Hepatocyte (in vitro differentiated cells): ENCODE data around the gene PPP6R2. TPM values are rescaled to one million over a fixed set of nuclear protein-coding genes. Genes with fewer than 3 reads are reported as not detected.
A peak's percentile ranks its signal among the peaks of the same experiment; 100 is the strongest.

ENCODE experiments used
- DNase-seq: peaks from one replicate; pipeline ENCODE4 v3.0.0-alpha.2; 2016; ENCODE audit warnings: low spot score
- H2AFZ ChIP-seq: fragments of 200-600 bp; sonication (generic); 2 replicates; pipeline ENCODE4 v1.6.0; 2016; ENCODE audit warnings: antibody characterized with exemption, mild to moderate bottlenecking
- H3K27ac ChIP-seq: fragments of 200-600 bp; sonication (generic); 2 replicates; pipeline ENCODE4 v1.5.1; 2016; ENCODE audit warnings: mild to moderate bottlenecking
- H3K27me3 ChIP-seq: fragments of 200-600 bp; sonication (generic); 2 replicates; pipeline ENCODE4 v1.6.1; 2016
- H3K36me3 ChIP-seq: fragments of 200-600 bp; sonication (generic); replicated peaks from 2 replicates; pipeline ENCODE4 v1.5.1; 2016; ENCODE audit warnings: low read depth; ENCODE audit not compliant: insufficient read depth
- H3K4me1 ChIP-seq: fragments of 200-600 bp; sonication (generic); 2 replicates; pipeline ENCODE4 v1.5.1; 2016; ENCODE audit warnings: mild to moderate bottlenecking, moderate library complexity; ENCODE audit not compliant: insufficient read depth
- H3K4me2 ChIP-seq: fragments of 200-600 bp; sonication (generic); 2 replicates; pipeline ENCODE4 v1.6.0; 2016
- H3K4me3 ChIP-seq: fragments of 200-600 bp; sonication (generic); 2 replicates; pipeline ENCODE4 v1.5.1; 2016; ENCODE audit warnings: mild to moderate bottlenecking
- H3K79me2 ChIP-seq: fragments of 200-600 bp; sonication (generic); 2 replicates; pipeline ENCODE4 v1.6.0; 2017; ENCODE audit warnings: mild to moderate bottlenecking
- H3K9me2 ChIP-seq: fragments of 200-600 bp; sonication (generic); replicated peaks from 2 replicates; pipeline ENCODE4 v1.6.0; 2017; ENCODE audit warnings: mild to moderate bottlenecking; ENCODE audit not compliant: insufficient read depth
- H3K9me3 ChIP-seq: fragments of 200-600 bp; sonication (generic); 2 replicates; pipeline ENCODE4 v1.5.1; 2016; ENCODE audit warnings: low read depth, mild to moderate bottlenecking
- H4K20me1 ChIP-seq: fragments of 200-600 bp; sonication (generic); 2 replicates; pipeline ENCODE4 v1.6.0; 2016; ENCODE audit warnings: mild to moderate bottlenecking; ENCODE audit not compliant: insufficient read depth, poor library complexity, severe bottlenecking
- EZH2 ChIP-seq: fragments of 200-600 bp; sonication (generic); IDR thresholded peaks from 2 replicates; pipeline ENCODE4 v1.6.1; 2016; ENCODE audit warnings: antibody characterized with exemption, mild to moderate bottlenecking, borderline replicate concordance
- EZH2phosphoT487 ChIP-seq: fragments of 200-600 bp; sonication (generic); IDR thresholded peaks from one replicate; pipeline ENCODE4 v1.6.1; 2018; ENCODE audit warnings: antibody characterized with exemption, mild to moderate bottlenecking, low read depth, moderate library complexity; ENCODE audit not compliant: unreplicated experiment, severe bottlenecking
- WGBS: methylation state at CpG from one replicate; pipeline ENCODE4 v1.1.6; 2016; ENCODE audit warnings: low lambda C conversion rate; ENCODE audit errors: missing lambda C conversion rate; 5-methylcytosine and 5-hydroxymethylcytosine counted together
- polyA plus RNA-seq: library from polyadenylated mRNA; unstranded; fragments of >200 nt; fragmentation: Nextera tagmentation; extraction: Ambion mirVana; gene quantifications from 2 replicates; pipeline ENCODE4 v1.2.1, GENCODE V29; 2016
- total RNA-seq: library from RNA; depleted of rRNA; stranded (reverse); fragments of >200 nt; gene quantifications from 2 replicates; pipeline ENCODE4 v1.2.3, GENCODE V29; 2014
- TF ChIP-seq, protein P1 (sequence below): fragments of 200-600 bp; sonication (generic); IDR thresholded peaks from 2 replicates; pipeline ENCODE4 v1.5.1; 2016; ENCODE audit warnings: antibody characterized with exemption, mild to moderate bottlenecking; ENCODE audit not compliant: poor library complexity

The PPP6R2 gene
- total and polyA plus RNA-seq, 2 experiments from 2014 or later, result 47.0 to 57.9 TPM

DNA sequence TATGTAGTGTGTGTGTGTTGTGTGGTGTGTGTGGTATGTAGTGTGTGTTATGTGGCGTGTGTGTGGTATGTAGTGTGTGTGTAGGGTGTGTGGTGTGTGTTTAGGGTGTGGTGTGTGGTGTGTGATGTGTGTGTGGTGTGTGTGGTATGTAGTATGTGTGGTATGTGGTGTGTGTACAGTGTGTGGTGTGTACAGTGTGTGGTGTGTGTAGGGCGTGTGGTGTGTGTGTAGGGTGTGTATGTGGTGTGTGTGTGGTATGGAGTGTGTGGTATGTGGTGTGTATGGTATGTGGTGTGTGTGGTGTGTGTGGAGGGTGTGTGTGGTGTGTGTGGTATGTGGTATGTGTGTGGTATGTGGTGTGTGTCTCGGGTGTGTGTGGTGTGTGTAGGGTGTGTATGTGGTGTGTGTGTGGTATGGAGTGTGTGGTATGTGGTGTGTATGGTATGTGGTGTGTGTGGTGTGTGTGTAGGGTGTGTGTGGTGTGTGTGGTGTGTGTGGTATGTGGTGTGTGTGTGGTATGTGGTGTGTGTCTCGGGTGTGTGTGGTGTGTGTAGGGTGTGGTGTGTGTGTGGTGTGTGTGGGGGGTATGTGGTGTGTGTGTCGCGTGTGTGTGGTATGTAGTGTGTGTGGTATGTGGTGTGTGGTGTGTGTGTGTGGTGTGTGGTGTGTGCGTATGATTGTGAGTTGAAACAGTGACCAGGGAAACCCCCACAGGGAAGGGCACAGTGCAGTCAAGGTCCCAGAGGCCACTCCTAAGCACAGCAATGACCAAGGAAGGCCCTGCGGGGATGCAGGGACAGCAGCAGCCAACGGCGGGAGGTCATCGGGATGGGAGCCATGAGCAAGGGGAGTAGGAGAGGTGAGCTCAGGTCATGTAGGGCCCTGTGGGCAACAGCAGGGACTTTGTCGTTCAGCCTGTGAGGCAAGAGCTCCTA is 2.9 kb upstream of the PPP6R2 start:
- TF ChIP-seq EZH2phosphoT487, result no peak
- TF ChIP-seq EZH2, result no peak
- TF ChIP-seq, protein P1, sequence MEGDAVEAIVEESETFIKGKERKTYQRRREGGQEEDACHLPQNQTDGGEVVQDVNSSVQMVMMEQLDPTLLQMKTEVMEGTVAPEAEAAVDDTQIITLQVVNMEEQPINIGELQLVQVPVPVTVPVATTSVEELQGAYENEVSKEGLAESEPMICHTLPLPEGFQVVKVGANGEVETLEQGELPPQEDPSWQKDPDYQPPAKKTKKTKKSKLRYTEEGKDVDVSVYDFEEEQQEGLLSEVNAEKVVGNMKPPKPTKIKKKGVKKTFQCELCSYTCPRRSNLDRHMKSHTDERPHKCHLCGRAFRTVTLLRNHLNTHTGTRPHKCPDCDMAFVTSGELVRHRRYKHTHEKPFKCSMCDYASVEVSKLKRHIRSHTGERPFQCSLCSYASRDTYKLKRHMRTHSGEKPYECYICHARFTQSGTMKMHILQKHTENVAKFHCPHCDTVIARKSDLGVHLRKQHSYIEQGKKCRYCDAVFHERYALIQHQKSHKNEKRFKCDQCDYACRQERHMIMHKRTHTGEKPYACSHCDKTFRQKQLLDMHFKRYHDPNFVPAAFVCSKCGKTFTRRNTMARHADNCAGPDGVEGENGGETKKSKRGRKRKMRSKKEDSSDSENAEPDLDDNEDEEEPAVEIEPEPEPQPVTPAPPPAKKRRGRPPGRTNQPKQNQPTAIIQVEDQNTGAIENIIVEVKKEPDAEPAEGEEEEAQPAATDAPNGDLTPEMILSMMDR, result no peak
- H3K4me2 ChIP-seq, result no peak overlapping the region

DNA sequence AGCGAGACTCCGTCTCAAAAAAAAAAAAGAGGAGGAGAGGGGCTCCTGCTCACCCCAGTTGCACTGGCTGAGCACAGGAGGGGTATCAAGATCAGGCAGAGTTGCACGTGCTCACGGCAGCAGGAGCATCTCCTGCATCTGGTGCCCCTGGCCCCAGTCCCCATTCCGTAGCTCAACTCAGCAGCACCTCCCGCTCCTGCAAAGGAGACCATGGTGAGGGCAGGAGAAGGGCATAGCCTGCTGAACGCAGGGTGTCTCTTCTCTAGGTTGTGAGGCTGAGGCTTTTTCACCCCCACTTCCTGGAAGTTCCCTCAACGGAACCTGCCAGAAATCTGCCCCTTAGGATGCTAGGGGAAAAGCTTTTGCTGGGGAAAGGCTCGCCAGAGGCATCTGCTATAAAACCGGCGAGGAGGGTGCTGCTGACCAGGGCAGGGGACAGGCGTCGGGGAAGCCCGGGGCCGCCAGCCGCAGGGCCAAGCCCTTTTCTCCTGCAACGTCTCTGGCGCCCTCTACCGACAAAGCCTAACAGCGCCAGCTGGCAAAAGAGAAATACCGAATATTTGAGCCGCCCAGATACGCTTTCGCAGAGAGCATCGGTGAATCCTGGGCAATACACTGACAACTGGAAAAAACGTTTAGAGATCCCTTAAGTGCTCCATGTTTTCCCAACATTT is 1.0 kb upstream of the PPP6R2 start:
- Histone ChIP-seq H3K79me2 (peaks cover 14% of the 10 kb centered on the region), H3K4me3 (peak overlapping the region; percentile 27), H3K9me3 (no peaks in the 10 kb centered on the region), H3K36me3 (no peaks in the 10 kb centered on the region), H3K27me3 (no peaks in the 10 kb centered on the region), H3K4me1 (no peaks in the 10 kb centered on the region), H3K27ac (peak overlapping the region; percentile 80), H3K4me2 (peak overlapping the region; percentile 97), H4K20me1 (peaks cover 5% of the 10 kb centered on the region), H3K9me2 (no peaks in the 10 kb centered on the region), H2AFZ (peak overlapping the region; percentile 91)
- peak; percentile 95 for DNase-seq
- TF ChIP-seq, protein P1, result peak; percentile 94
- TF ChIP-seq EZH2phosphoT487 (no peak), EZH2 (no peak)
- WGBS, result 8% methylated on average over 24 of the region's 26 CpGs

More for the DNA sequence above, 2.9 kb upstream of the PPP6R2 start:
- H3K4me3 ChIP-seq, result no peak overlapping the region
- H3K36me3 ChIP-seq, result no peaks in the 10 kb centered on the region
- no peak overlapping the region for H3K27ac ChIP-seq
- no peaks in the 10 kb centered on the region for H3K9me2 ChIP-seq
- no peaks in the 10 kb centered on the region for H3K27me3 ChIP-seq
- H3K79me2 ChIP-seq, result peaks cover 7% of the 10 kb centered on the region
- H3K9me3 ChIP-seq, result no peaks in the 10 kb centered on the region
- H4K20me1 ChIP-seq, result no peaks in the 10 kb centered on the region
- WGBS, result 71% methylated on average over 9 of the region's 12 CpGs
- H3K4me1 ChIP-seq, result no peaks in the 10 kb centered on the region
- no peak overlapping the region for H2AFZ ChIP-seq
- no peak for DNase-seq

DNA sequence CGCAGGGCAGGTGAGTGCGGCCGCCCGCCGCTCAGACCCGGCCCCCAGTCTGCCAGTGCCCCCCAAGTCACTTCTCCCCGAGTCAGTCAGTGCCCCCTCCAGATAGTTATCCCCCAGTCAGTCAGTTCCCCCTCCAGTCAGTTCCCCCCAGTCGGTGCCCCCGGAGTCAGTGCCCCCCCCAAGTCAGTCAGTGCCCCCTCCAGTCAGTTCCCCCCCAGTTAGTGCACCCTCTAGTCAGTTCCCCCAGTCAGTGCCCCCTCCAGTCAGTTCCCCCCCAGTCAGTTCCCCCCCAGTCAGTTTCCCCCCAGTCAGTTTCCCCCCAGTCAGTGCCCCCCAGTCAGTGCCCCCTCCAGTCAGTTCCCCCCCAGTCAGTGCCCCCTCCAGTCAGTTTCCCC is 411 bp downstream of the PPP6R2 start:
- H3K79me2 ChIP-seq, result peaks cover 29% of the 10 kb centered on the region
- H4K20me1 ChIP-seq, result peaks cover 18% of the 10 kb centered on the region
- H3K27me3 ChIP-seq, result no peaks in the 10 kb centered on the region
- H3K4me2 ChIP-seq, result peak overlapping the region; percentile 67
- H3K27ac ChIP-seq, result no peak overlapping the region
- no CpG with 5 or more reads among the region's 9 CpGs for WGBS
- H3K9me3 ChIP-seq, result no peaks in the 10 kb centered on the region
- H3K4me3 ChIP-seq, result peak overlapping the region; percentile 27
- H2AFZ ChIP-seq, result no peak overlapping the region
- DNase-seq, result no peak
- no peaks in the 10 kb centered on the region for H3K9me2 ChIP-seq
- TF ChIP-seq EZH2 (no peak), EZH2phosphoT487 (no peak)
- TF ChIP-seq, protein P1, result no peak
- H3K4me1 ChIP-seq, result no peaks in the 10 kb centered on the region
- H3K36me3 ChIP-seq, result no peaks in the 10 kb centered on the region
